GM18505 (cell line): Measurements from ENCODE around the gene IL6ST.

ENCODE experiments used
- ATAC-seq: cut with Tn5 transposase; IDR thresholded peaks from one replicate; pipeline ENCODE4 v1.9.1; 2021; ENCODE audit not compliant: unreplicated experiment
- POLR2A ChIP-seq: IDR thresholded peaks from 4 replicates; pipeline ENCODE4 v1.6.1; 2011; ENCODE audit warnings: borderline replicate concordance; ENCODE audit not compliant: insufficient read depth, insufficient read length; ENCODE audit errors: extremely low read depth

The IL6ST gene

GRCh38 chr5:55896238-55896637 lies 98.5 kb downstream of the IL6ST start:
- ATAC-seq = no peak
- TF ChIP-seq POLR2A = no peak

GRCh38 chr5:55895346-55895745 lies 99.4 kb downstream of the IL6ST start:
- no peak for TF ChIP-seq POLR2A
- no peak for ATAC-seq

GRCh38 chr5:55894135-55894534 lies 100.6 kb downstream of the IL6ST start:
- no peak for TF ChIP-seq POLR2A
- ATAC-seq = no peak

- TF ChIP-seq POLR2A = no peak
- no peak for ATAC-seq
These were observed 102.3 kb downstream of the IL6ST start for GRCh38 chr5:55892479-55892878.

GRCh38 chr5:55888205-55888604 lies 106.6 kb downstream of the IL6ST start:
- no peak for TF ChIP-seq POLR2A
- ATAC-seq = no peak

- no peak for TF ChIP-seq POLR2A
- no peak for ATAC-seq
These were observed 109.4 kb downstream of the IL6ST start for GRCh38 chr5:55885359-55885758.
